Measurements from ENCODE around the gene AKAP8L.

The AKAP8L gene

DNA sequence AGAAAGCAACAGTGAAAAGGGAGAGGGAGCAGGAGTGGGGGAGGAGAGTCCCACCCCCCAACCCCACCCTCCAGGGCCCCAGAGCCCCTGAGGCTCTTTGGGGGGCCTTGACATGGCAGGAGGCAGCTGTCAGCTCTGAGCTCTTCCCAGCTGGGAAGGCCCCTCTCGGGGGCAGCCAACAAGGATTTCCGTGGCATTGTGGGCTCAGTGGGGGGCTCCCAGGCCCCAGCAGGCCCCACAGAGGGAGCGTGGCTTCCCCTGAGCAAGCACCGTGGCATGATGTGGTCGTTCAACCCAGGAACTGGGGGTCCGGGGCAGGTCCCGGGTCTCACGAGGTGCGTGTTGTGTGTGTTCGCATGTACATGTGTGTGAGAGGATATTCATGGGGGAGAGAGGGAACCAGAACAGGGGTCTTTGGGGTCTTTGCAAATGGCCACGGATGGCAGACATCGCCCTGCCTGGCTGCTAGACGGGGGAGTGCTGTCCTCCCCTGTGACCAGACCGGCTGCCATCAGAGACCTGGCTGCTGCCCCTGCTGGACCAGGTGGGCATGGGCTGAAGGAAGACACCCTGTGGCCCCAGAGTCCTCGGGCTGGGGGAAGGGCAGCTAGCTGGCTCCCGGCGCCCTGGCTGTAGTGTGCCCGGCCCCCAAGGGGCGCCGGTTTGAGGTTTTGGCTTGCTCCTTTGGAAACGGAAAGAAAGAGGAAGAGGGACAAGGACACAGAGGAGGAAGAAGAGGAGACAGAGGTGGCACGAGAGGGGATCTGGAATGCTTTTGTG is 3.7 kb upstream of the AKAP8L start:
- no peak for DNase-seq (ENCODE audit: low read depth)
- TF ChIP-seq, protein P1, sequence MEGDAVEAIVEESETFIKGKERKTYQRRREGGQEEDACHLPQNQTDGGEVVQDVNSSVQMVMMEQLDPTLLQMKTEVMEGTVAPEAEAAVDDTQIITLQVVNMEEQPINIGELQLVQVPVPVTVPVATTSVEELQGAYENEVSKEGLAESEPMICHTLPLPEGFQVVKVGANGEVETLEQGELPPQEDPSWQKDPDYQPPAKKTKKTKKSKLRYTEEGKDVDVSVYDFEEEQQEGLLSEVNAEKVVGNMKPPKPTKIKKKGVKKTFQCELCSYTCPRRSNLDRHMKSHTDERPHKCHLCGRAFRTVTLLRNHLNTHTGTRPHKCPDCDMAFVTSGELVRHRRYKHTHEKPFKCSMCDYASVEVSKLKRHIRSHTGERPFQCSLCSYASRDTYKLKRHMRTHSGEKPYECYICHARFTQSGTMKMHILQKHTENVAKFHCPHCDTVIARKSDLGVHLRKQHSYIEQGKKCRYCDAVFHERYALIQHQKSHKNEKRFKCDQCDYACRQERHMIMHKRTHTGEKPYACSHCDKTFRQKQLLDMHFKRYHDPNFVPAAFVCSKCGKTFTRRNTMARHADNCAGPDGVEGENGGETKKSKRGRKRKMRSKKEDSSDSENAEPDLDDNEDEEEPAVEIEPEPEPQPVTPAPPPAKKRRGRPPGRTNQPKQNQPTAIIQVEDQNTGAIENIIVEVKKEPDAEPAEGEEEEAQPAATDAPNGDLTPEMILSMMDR (conservative IDR thresholded peaks at IDR 0.05; ENCODE audit: low read depth, low read length) = no peak
- no peak overlapping the region for H3K4me3 ChIP-seq (ENCODE audit: low read depth, low read length)

DNA sequence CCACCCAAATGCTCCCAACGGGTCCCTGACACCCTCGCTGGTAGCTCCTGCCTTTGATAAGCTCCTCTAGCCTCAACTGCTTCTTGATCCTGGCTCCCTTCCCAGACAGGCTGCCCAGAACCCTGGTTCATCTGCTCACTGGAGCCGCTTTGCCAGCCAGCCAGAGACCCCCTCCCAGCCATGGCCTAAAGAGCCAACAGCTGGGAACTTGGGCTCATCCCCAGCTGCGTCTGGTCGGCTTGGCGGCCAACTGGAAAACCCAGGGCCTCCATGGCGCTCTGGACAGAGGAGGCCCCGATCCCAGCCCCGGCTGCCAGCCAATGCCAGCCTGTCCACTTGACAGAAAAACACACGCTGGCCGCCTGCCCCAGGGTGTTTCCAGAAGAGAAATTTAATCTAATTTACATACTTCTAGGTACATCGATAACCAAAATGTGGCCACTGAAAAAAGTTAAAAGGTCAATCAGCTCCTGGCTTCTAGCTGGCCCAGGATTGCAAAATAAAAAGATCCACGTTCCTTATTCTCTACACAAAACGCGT is 3.0 kb upstream of the AKAP8L start:
- TF ChIP-seq, protein P1 (conservative IDR thresholded peaks at IDR 0.05; ENCODE audit: low read depth, low read length) = no peak
- DNase-seq (ENCODE audit: low read depth) = no peak
- no peak overlapping the region for H3K4me3 ChIP-seq (ENCODE audit: low read depth, low read length)

DNA sequence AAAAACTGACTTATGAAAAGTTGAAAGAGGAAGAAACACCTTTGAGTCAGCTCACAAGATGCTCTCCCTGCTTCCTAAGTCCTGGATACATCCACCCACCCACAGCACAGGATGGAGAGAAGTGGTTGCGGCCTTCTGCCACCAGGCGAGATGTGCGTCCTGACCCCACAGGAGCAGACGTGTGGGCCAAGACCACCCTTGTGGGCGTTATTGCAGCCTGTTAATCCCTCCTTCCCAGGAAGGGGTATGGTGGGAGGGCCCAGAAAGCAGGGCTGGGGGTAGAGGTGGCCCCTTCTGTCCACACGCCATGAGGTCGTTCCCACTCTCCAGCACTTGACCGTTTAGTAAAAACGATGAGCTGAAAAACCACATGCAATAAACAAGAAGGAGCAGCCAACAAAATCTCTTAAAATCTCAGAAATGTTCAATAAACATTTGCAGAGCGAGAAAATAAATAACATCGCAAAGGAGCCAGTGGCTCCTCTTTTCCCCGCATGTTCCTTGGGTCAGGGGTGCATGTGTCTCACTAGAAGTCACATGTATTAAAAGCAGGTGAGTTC is 2.4 kb upstream of the AKAP8L start:
- no peak overlapping the region for H3K4me3 ChIP-seq (ENCODE audit: low read depth, low read length)
- no peak for DNase-seq (ENCODE audit: low read depth)
- TF ChIP-seq, protein P1 (conservative IDR thresholded peaks at IDR 0.05; ENCODE audit: low read depth, low read length) = no peak

DNA sequence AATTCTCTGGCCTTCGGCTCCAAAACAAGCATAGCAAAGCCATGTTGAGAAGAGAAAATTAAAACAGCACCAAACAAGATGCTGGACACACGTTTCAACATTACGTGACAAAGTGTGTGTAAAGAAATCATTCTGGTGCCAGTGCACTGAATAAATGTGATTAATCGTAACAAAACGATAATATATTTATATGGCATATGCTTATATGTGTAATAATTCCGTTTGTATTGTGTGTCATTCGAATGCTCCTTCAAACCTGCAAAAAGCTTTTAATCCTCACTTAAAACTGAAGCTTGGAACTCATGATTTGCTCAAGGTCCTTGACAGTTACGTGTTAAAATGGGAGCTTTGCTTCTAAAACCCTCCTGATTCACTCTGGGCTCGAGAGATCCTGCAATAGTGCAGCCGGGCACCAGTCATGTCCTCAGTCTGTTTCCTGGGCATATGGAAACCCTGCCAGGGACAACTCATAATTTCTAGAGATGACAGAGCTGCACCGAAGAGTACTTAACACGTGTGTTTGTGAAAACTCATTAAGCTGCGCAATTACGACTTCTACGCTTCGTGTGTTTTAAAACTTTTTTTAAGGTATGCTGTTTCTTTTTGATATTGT is 731 bp upstream of the AKAP8L start:
- H3K4me3 ChIP-seq (ENCODE audit: low read depth, low read length) = peak overlapping the region; percentile 61
- no peak for DNase-seq (ENCODE audit: low read depth)

DNA sequence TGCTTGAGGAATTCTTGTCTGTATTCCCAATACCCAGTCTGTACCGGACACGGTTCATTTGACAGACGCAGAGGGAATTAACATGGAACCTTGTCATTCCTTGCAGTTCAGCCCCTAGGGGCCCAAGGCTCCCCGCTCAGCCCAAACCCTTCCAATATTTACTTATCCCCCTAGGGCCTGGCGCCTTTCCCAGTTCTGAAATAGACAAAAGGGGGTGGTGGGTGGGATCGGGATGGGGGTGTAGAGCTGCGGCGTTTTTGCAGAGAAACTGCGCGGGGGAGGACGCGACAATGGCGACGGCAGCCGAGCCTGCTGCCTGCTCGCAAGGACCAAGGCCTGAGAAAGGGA is 583 bp downstream of the AKAP8L start:
- DNase-seq (ENCODE audit: low read depth) = peak; percentile 23
- TF ChIP-seq, protein P1 (conservative IDR thresholded peaks at IDR 0.05; ENCODE audit: low read depth, low read length) = no peak

More for the DNA sequence above, 731 bp upstream of the AKAP8L start:
- TF ChIP-seq, protein P1 (conservative IDR thresholded peaks at IDR 0.05; ENCODE audit: low read depth, low read length) = no peak

DNA sequence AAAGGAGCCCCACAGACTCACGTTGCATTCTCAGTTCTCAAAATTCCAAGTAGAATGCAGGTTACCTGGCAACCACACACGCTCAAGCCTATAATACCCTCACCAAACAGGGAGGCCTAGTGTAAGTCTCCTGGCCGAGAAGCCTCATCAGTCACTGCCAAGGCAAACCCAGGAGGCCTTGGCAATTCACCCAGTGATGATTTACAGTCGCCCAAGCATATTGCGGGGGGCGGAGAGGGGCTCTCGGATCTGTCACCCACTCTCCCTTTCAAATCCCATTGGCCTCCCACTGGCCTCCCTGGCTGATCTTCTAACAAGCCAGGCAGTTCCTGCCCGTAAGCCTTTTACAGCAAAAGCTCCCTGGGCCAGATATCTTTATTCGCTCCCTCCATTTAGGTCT is 1.1 kb downstream of the AKAP8L start:
- DNase-seq (ENCODE audit: low read depth) = peak; percentile 32
- TF ChIP-seq, protein P1 (conservative IDR thresholded peaks at IDR 0.05; ENCODE audit: low read depth, low read length) = no peak
- H3K4me3 ChIP-seq (ENCODE audit: low read depth, low read length) = peak overlapping the region; percentile 99

More for the DNA sequence above, 583 bp downstream of the AKAP8L start:
- H3K4me3 ChIP-seq (ENCODE audit: low read depth, low read length) = peak overlapping the region; percentile 99

Measured in choroid plexus epithelial cell (primary cell).